Skin of body (tissue), 2 donors: Measurements from ENCODE around the gene FAM210B. TPM values are rescaled to one million over a fixed set of nuclear protein-coding genes. Genes with fewer than 3 reads are reported as not detected.
"Not testable (repeated sequence)": the region's sequence is repeated elsewhere in the genome, so short reads cannot be mapped to it uniquely, and the experiment has no call there.

Experiments
- DNase-seq: peaks from one replicate; lab custom pipeline; 2025; lab: John Stamatoyannopoulos, UW
- total RNA-seq: library from RNA; depleted of rRNA; stranded (reverse); fragments of >200 nt; gene quantifications from one replicate; pipeline ENCODE4 v1.2.3, GENCODE V29; 2014

The FAM210B gene
- total RNA-seq, 1 donor from 2014 or later = 39.7 TPM

DNA sequence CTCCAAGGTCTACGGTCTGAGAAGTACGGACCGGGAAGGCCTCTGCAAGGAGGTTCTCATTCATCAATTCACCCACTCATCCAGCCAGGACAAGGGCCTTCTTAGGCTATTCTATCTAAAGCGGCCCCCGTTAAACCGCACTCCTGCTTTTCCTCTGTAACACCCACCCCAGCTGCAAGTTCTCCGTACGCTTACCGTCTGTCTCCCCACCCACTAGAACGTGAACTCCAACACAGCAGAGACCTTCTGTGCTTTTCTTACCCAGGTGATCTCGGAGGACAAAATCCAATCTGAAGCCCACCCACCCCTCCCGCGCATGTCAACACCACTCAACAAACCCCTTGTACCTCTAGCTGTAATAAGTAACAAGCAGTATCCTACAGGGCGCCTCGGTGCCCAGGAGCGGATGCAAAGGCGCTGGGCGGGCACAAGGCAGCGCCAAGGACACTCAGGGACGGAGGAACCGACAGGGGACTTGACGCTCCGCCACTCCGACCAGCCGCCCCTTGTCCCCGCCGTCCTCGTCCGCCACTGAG lies 32.9 kb downstream of the FAM210B start:
- DNase-seq = no peak

DNA sequence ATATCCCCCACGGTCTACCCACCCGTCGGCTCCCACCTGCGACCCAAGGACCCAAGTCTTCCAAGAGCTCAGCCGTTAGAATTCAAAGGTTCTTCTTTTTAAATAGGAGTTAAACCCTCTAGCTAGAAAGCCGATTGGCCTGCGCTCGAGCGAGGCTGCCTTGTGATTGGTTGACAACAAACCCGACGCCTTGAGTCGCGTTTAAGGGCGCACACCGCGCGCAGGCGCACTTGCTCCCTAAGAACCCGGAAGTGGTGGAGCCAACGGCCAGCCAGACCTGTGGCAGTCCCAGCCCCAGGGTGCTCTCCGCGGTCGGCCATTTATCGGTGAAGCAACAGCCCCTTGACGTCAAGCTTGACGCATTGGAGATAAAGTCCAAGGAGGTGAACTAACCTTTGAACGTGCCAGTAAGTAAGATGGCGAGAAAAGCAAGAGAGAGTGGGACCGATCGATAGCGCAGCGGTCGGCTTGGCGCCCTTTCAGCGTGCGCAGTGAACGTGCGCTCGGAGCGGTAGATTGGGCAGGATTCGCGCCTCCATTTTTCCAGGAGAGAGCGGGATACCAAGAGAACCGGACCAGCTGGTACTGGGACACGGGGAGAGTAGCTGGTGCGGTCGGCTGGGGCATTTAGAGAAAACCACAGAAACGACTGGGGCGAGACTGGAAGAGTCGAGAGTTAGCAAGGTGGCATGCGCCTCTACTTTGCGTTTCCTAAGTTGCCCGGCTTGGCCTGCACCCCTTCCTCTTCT lies 33.5 kb downstream of the FAM210B start, which contains the start of the genes AURKA and CSTF1:
TSS of gene AURKA (minus strand) at position 84 of the 749 bp plus-strand sequence. CDS start 4,018 bp downstream, outside the sequence.
TSS of gene CSTF1 (plus strand) at position 514 of the 749 bp plus-strand sequence. CDS start 2,908 bp downstream, outside the sequence.
- peak; percentile 98 for DNase-seq

DNA sequence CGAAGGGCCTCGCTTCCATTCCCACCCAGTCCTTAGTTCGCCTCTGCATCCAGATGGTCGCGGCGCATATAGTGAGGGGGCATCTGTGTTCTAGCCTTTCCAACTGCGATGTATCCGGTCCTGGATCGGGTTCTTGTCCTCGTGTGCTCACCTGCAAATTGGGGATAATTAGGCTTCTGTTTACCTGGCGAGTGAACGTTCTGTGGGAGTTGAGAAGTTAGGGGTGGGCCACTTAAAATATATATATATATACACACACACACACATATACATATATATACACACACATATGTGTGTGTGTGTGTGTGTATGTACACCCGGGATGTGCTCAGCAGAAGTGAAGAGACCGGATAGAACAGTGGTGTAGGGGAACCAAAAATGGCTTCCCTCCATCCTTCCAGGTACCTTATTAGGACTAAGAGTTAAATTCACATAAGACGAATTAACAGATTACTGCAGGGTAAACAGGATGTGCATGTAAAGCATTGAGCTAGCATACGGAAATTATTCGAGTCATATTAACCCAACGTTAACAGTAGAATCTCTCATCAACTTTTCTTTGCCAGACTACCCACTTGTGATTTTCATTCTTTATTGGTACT lies 34.2 kb downstream of the FAM210B start:
- DNase-seq = no peak

DNA sequence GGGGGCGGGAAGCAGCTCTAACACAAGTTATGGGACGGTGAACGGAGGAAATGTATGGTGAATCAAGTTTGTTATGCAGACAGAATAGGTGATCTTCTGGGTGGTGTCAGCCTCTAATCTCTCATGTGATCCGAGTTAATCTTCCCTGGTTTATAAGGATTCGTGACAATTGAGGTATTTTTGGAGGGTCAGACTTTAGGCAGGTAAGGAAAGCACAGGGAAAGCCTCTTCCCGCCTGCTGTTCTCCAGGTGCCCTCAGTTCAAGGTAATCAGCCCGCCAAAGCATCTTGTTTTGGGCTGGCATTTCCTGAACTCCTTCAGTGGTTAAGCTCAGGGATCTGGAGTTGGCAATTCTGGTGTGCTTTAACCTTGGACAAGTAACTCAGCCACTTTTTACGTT lies 34.9 kb downstream of the FAM210B start:
- no peak for DNase-seq

DNA sequence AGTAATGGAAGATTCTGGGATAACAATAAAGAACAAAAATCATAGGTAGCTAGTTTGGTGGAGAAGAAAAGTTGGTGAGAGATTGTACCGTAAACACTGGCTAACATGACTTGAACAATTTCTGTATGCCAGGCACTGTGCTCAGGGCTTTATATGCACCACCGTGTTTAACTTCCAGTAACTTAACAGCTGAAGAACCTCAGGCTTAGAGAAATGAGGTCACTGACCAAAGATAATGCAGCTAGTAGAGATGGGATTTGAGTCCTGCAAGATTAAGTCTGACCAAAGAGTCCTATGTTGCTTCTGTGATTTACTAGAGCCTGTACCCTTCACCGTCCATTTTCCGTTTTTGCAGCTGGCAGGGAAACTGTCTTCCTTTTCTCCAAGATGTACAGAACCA lies 36.4 kb downstream of the FAM210B start:
- DNase-seq = no peak

DNA sequence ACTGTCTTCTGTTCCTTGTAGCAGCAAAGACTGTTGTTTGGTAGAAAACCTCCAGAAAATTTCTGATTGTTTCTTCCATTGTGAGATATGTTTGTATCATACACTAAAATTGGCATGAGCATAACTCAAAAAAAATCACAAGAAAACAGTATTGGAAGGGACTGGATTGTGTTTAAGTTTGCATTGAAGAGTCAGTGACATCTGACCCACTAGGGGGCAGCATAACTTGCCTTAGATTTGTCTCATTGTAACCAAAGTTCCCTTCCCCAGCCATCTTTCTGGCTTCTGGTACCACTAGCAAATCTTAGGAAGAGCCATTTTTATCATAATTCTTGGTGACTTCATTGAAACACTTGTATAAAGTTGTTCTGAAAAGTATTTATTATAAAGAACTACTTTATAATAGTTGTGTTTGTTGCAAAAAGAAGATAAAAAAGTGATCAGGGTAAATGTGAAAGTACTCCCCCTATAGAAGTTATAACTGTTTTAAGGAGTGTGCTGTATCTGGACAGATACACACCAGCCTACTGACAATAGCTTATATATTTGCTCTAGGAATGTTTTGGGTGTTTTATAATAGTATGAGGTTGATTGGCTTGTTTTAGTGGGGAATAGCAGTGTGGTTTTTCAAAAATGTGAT lies 41.3 kb downstream of the FAM210B start:
- peak; percentile 23 for DNase-seq

DNA sequence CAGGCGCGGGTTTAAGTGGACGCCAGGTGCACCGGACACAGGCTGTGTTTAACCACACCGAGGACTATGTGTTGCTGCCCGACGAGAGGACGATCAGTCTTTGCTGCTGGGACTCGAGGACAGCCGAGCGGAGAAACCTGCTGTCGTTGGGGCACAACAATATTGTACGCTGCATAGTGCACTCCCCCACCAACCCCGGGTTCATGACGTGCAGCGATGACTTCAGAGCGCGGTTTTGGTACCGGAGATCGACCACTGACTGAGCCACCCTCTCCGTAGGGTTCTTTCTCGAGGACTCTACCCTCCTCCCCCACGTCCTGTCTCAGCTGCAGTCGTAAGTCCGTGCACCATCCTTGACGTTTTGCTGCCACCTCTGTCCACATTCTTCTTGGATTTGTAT lies 44.7 kb downstream of the FAM210B start:
- no peak for DNase-seq

DNA sequence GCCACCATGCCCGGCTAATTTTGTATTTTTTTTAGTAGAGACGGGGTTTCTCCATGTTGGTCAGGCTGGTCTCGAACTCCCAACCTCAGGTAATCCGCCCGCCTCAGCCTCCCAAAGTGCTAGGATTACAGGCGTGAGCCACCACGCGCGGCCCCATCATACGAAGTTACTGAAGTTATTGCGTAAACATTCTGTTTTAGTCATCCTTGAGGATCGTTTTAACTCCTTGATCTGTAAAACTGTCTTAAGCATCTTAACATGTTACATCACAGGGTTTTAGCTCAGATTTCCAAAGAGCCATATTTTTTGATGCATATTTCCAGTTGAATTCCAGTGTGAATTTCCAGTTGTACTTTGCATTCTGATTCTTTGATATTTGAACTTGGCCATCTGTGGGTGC lies 46.6 kb downstream of the FAM210B start:
- DNase-seq = not testable (repeated sequence)

DNA sequence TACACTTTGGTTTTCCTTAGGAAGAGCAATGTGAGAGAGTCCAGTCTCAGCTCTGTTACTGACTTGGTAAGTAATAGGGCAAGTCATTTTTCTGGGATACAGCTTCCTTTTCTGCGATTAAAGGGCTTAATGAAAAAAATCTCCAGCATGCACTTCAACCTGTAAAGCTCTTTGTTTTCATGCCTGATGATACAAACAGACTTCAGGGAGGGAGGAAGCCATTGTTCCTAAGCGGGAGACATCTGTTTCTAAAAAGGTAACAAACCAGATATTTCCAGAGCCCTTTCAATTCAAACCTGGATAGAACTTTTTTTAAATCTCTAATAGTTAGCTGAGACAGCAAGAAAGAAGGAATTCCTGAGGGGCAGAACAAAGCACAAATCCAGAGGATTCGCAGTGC lies 48.1 kb downstream of the FAM210B start:
- no peak for DNase-seq

DNA sequence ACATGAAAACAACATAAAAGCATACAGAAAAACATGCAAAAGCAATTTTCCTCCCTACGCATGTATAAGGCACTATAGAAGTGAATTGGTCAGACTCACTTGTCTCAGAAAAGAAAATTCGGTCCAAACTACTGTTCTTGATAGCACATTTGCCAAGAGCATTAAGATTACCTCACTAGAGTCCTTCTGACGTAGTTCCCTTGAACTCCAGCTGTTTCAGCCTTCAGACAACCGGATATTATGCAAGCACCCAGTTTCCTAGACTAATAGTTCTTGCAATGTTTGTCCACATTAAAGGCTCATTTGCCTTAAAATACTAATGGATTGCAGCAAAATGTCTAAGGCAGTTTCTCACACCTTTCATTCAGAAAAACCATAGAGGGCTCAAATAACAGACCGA lies 50.7 kb downstream of the FAM210B start:
- DNase-seq = no peak

DNA sequence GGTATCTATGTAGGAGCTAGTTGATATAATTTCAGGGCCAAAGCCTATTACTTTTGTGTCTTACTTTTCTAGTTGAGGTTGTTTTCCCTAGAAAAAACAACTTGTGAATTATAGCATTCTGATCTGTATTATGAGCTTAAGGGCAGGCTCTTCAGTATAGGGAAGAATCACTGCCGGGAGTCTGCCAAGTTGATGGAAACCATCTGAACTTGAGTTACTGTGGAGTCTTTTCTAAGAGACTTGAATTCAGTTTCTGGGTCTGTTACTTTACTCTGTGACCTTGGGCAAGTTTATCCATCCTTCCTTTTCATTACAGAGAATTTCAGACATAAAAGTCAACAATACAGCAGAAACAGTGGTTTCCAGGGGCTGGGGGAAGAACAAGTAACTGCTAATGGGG lies 51.2 kb downstream of the FAM210B start:
- DNase-seq = no peak

DNA sequence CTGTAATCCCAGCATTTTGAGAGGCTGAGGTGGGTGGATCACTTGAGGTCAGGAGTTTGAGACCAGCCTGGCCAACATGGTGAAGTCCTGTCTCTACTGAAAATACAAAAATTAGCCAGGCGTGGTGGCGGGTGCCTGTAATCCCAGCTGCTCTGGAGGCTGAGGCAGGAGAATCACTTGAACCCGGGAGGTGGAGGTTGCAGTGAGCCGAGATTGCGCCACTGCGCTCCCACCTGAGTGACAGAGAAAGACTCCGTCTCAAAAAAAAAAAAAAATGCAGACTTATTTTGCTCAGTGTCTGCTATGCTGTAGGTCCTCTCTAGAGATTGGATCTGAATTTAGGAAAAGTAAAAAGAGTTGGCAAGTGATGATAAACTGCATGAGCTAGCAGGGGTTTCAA lies 52.5 kb downstream of the FAM210B start:
- not testable (repeated sequence) for DNase-seq

DNA sequence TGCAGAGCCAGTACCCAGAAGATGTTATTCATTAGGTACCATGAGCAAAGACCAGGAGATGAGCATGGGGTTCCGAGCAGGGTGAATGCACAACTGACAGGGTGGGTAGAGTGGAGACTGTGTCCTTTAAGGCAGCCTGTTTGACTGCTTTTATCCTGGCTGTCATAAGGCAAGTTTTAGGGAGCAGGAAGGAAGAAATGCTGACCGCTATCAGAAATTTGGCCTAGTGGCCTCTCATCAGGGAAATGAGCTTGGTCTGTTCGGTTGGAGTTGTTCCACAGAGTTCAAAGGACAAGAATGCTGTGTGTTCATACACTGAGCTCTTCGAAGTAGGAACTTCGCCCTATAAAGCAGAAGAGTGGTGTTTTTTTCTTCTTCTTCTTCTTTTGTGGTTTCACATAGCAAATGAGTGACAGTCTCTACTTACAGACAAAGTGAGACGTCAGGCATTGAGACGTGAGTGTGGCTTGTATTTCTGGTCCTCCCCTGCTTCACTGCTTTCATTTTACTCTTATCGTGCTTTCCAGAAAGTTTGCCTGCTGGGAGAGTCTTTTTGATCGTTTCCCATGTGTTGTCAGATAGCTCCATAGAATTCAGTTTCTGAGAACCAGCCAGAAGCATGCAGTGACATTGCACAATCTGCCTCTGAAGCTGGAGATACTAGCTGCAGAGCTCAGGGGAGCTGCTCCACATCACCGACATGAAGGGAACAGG lies 53.1 kb downstream of the FAM210B start, which contains the start of gene CASS4:
TSS of gene CASS4 (plus strand) at position 502 of the 714 bp plus-strand sequence. CDS start at position 701, 199 bp downstream.
- DNase-seq = peak; percentile 29

DNA sequence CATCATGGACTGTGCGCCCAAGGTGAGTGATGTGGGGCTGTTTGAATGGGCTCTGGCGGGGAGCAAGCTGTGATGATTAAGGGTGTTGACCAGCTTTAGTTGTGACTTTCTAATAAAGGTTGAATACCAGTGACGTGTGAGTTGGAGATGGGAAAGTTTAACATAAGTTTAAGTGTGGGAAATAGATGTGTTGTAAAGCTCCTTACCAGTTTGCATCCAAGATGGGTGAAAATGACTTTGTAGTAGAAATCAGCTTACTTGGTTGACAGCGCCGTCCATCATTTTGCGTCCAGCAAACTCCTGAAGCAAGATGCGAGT lies 53.7 kb downstream of the FAM210B start:
- DNase-seq = no peak

DNA sequence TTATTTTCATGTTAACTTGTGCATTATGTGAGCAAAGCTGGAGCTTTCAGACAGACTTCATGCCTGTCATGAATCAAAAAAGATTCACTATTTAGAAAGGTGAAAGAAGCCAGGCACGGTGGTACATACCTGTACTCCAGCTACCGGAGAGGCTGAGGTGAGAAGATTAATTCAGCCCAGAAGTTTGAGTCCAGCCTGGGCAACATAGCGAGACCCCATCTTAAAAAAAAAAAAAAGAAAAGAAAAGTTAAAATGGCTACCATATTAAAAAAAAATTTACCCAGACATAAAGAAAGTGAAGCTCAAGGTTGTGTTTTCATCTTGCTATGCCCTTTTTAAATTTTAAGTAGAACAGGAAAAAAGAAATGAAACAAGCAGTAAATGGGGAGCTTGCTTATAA lies 54.2 kb downstream of the FAM210B start:
- no peak for DNase-seq

DNA sequence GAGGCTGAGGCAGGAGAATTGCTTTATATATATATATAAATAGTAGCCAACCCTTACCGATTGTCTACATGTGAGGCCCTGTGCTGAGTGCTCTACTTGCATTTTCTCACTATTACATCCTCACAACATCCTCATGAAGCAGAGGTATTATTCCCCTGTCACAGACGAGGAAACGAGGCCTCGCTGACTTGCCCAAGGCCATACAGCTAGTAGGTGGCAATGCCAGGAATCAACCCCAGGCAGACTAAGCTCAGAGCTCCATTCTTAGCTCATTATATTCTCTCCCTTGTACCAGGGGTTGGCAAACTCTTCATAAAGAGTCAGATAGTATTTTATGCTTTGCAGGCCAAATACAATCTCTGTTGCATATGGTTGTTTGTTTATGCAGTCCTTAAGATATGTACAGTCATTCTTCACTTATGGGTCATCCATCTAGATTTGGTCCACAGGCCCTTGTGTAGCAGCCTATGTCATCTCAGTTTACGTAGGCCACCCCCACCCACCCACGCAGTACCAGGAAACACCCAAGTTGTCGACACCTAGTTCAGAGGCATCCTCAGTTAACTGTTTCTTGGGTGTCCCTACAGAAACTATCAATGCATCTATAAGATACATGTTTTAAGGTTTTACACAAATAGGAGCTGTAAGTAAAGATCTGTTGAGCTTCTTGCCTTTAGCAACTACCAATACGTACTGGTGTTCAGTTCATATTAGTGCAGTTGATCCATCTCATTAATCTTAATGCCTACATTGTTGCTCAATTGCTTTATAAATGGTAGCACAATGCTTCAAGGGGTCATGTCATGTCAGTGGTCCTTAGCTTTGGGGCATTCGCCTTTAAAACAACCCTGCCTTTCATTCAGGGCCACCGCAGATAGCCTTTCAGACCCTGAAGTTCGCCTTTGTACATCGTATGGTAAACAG lies 56.3 kb downstream of the FAM210B start:
- no peak for DNase-seq

DNA sequence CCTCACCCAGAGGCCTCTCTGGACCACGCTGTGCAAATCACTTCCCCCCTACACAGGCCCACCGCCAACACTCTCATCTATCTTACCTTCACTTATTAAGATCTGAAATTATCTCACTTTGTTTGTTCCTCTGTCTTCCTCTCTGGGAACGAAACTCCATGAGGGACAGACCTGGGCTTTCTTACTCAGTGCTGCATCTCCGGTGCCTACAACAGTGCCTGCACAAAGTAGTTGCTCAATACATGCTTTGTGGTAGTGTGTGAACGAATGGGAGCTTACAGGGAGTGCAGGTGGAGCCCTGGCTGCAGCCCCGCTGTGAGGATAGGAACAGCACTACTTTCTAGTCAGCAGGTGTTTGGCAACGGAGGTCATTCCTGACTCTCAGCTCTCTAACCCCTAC lies 58.6 kb downstream of the FAM210B start:
- DNase-seq = no peak

DNA sequence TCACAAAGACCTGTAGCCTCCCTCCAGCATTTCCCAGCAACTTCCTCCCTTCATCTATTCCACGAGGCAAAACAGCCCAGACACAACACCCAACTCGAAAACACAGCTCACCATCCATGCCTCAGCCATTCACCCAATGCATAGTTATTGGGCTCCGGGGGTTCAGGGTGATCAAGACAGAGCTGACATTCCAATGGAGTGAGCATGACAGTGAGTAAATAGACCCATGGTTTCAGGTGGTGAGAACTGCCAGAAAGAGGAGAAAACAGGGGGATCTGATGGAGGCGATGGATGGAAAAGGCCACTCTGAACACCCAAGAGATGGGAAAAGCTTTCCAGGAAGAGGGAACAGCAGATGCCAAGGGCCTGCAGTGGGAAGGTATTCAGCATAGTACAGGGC lies 59.1 kb downstream of the FAM210B start:
- DNase-seq = no peak
